ENCODE results near the gene UBASH3B.

The UBASH3B gene

GRCh38 chr11:122754553-122755322, 99.2 kb downstream of the UBASH3B start:
- Histone ChIP-seq H3K4me1 (ENCODE audit: insufficient read depth, low read length) (no peaks in the 10 kb centered on the region), H3K9ac (ENCODE audit: low read depth, low read length) (no peak overlapping the region), H3K36me3 (ENCODE audit: insufficient read depth, low read depth, low read length) (no peaks in the 10 kb centered on the region), H3K4me3 (ENCODE audit: low read length) (no peak overlapping the region), H3K27ac (ENCODE audit: low read length) (no peak overlapping the region), H3K9me3 (ENCODE audit: insufficient read depth, low read depth, low read length) (no peaks in the 10 kb centered on the region), H3K27me3 (ENCODE audit: insufficient read depth, low read length) (no peaks in the 10 kb centered on the region)

DNA sequence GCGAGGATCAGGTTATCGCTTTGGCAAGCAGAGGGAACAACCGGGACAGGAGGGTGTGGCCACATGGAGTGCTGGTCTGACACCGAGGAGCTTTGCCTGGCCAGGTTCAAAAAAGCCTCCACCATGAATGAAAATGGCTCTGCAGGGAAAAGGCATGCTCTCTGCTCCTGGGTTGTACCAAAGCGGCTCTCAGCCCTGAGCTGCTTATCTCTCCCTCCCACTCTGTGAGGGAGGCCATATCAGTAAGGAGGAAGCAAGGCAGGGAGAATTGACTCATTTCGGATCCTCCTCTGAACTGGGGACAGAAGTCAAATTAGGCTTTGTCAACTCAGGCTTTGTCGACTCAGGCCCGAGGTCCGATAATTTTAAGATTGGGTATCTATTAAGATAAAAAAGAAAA, 99.9 kb downstream of the UBASH3B start:
- Histone ChIP-seq H3K36me3 (ENCODE audit: insufficient read depth, low read depth, low read length) (no peaks in the 10 kb centered on the region), H3K4me1 (ENCODE audit: insufficient read depth, low read length) (no peaks in the 10 kb centered on the region), H3K27ac (ENCODE audit: low read length) (no peak overlapping the region), H3K9me3 (ENCODE audit: insufficient read depth, low read depth, low read length) (no peaks in the 10 kb centered on the region), H3K27me3 (ENCODE audit: insufficient read depth, low read length) (no peaks in the 10 kb centered on the region), H3K4me3 (ENCODE audit: low read length) (no peak overlapping the region), H3K9ac (ENCODE audit: low read depth, low read length) (no peak overlapping the region)

GRCh38 chr11:122755941-122756340, 100.4 kb downstream of the UBASH3B start:
- Histone ChIP-seq H3K4me3 (ENCODE audit: low read length) (no peak overlapping the region), H3K27me3 (ENCODE audit: insufficient read depth, low read length) (no peaks in the 10 kb centered on the region), H3K36me3 (ENCODE audit: insufficient read depth, low read depth, low read length) (no peaks in the 10 kb centered on the region), H3K27ac (ENCODE audit: low read length) (no peak overlapping the region), H3K4me1 (ENCODE audit: insufficient read depth, low read length) (no peaks in the 10 kb centered on the region), H3K9me3 (ENCODE audit: insufficient read depth, low read depth, low read length) (no peaks in the 10 kb centered on the region), H3K9ac (ENCODE audit: low read depth, low read length) (no peak overlapping the region)

- Histone ChIP-seq H3K4me1 (ENCODE audit: insufficient read depth, low read length) (no peaks in the 10 kb centered on the region), H3K36me3 (ENCODE audit: insufficient read depth, low read depth, low read length) (no peaks in the 10 kb centered on the region), H3K4me3 (ENCODE audit: low read length) (no peak overlapping the region), H3K27me3 (ENCODE audit: insufficient read depth, low read length) (no peaks in the 10 kb centered on the region), H3K27ac (ENCODE audit: low read length) (no peak overlapping the region), H3K9me3 (ENCODE audit: insufficient read depth, low read depth, low read length) (no peaks in the 10 kb centered on the region), H3K9ac (ENCODE audit: low read depth, low read length) (no peak overlapping the region)
Observed at GRCh38 chr11:122756417-122756816, 100.9 kb downstream of the UBASH3B start.

- Histone ChIP-seq H3K9ac (ENCODE audit: low read depth, low read length) (no peak overlapping the region), H3K9me3 (ENCODE audit: insufficient read depth, low read depth, low read length) (no peaks in the 10 kb centered on the region), H3K36me3 (ENCODE audit: insufficient read depth, low read depth, low read length) (no peaks in the 10 kb centered on the region), H3K4me1 (ENCODE audit: insufficient read depth, low read length) (no peaks in the 10 kb centered on the region), H3K4me3 (ENCODE audit: low read length) (no peak overlapping the region), H3K27me3 (ENCODE audit: insufficient read depth, low read length) (no peaks in the 10 kb centered on the region), H3K27ac (ENCODE audit: low read length) (no peak overlapping the region)
Observed at GRCh38 chr11:122757201-122757600, 101.7 kb downstream of the UBASH3B start.

- H3K9ac ChIP-seq (ENCODE audit: low read depth, low read length): no peak overlapping the region
- no peak overlapping the region for H3K27ac ChIP-seq (ENCODE audit: low read length)
Observed at GRCh38 chr11:122758339-122758738, 102.8 kb downstream of the UBASH3B start.

GRCh38 chr11:122758974-122759373, 103.5 kb downstream of the UBASH3B start:
- Histone ChIP-seq H3K36me3 (ENCODE audit: insufficient read depth, low read depth, low read length) (no peaks in the 10 kb centered on the region), H3K27ac (ENCODE audit: low read length) (no peak overlapping the region), H3K9me3 (ENCODE audit: insufficient read depth, low read depth, low read length) (no peaks in the 10 kb centered on the region), H3K9ac (ENCODE audit: low read depth, low read length) (no peak overlapping the region), H3K4me1 (ENCODE audit: insufficient read depth, low read length) (no peaks in the 10 kb centered on the region), H3K27me3 (ENCODE audit: insufficient read depth, low read length) (no peaks in the 10 kb centered on the region), H3K4me3 (ENCODE audit: low read length) (no peak overlapping the region)

More at GRCh38 chr11:122758339-122758738, 102.8 kb downstream of the UBASH3B start:
- Histone ChIP-seq H3K4me1 (ENCODE audit: insufficient read depth, low read length) (no peaks in the 10 kb centered on the region), H3K9me3 (ENCODE audit: insufficient read depth, low read depth, low read length) (no peaks in the 10 kb centered on the region), H3K27me3 (ENCODE audit: insufficient read depth, low read length) (no peaks in the 10 kb centered on the region), H3K36me3 (ENCODE audit: insufficient read depth, low read depth, low read length) (no peaks in the 10 kb centered on the region), H3K4me3 (ENCODE audit: low read length) (no peak overlapping the region)

DNA sequence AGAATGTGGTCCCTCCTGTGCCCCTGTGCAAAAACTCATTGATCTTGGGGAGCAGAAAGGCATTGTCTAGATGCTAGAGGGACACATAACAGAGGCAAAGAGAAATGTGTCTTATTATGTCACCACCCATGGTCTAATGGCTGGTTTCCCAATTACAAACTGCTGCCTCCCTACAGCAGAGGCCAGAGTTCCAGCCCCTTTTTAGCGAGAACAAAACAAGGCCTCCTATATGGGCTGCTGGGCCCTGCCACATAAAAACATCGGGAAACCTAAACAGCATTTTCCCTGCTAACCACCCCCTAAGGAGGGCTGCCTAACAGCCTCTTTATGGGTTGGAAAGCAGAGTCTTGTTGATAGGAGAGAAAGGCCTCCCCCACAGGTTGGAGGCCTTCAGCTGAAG, 107.6 kb downstream of the UBASH3B start:
- H3K9me3 ChIP-seq (ENCODE audit: insufficient read depth, low read depth, low read length): no peaks in the 10 kb centered on the region
- H3K4me1 ChIP-seq (ENCODE audit: insufficient read depth, low read length): no peaks in the 10 kb centered on the region
- H3K27ac ChIP-seq (ENCODE audit: low read length): no peak overlapping the region
- no peak overlapping the region for H3K9ac ChIP-seq (ENCODE audit: low read depth, low read length)
- H3K4me3 ChIP-seq (ENCODE audit: low read length): no peak overlapping the region
- no peaks in the 10 kb centered on the region for H3K27me3 ChIP-seq (ENCODE audit: insufficient read depth, low read length)
- no peaks in the 10 kb centered on the region for H3K36me3 ChIP-seq (ENCODE audit: insufficient read depth, low read depth, low read length)

GRCh38 chr11:122764371-122765090, 109.0 kb downstream of the UBASH3B start:
- Histone ChIP-seq H3K9me3 (ENCODE audit: insufficient read depth, low read depth, low read length) (no peaks in the 10 kb centered on the region), H3K27ac (ENCODE audit: low read length) (no peak overlapping the region), H3K9ac (ENCODE audit: low read depth, low read length) (no peak overlapping the region), H3K4me1 (ENCODE audit: insufficient read depth, low read length) (no peaks in the 10 kb centered on the region), H3K4me3 (ENCODE audit: low read length) (no peak overlapping the region), H3K27me3 (ENCODE audit: insufficient read depth, low read length) (no peaks in the 10 kb centered on the region), H3K36me3 (ENCODE audit: insufficient read depth, low read depth, low read length) (no peaks in the 10 kb centered on the region)

GRCh38 chr11:122765487-122766131, 110.1 kb downstream of the UBASH3B start:
- no peaks in the 10 kb centered on the region for H3K27me3 ChIP-seq (ENCODE audit: insufficient read depth, low read length)
- H3K36me3 ChIP-seq (ENCODE audit: insufficient read depth, low read depth, low read length): no peaks in the 10 kb centered on the region
- H3K9ac ChIP-seq (ENCODE audit: low read depth, low read length): no peak overlapping the region
- no peaks in the 10 kb centered on the region for H3K4me1 ChIP-seq (ENCODE audit: insufficient read depth, low read length)
- no peaks in the 10 kb centered on the region for H3K9me3 ChIP-seq (ENCODE audit: insufficient read depth, low read depth, low read length)
- no peak overlapping the region for H3K27ac ChIP-seq (ENCODE audit: low read length)
- no peak overlapping the region for H3K4me3 ChIP-seq (ENCODE audit: low read length)

DNA sequence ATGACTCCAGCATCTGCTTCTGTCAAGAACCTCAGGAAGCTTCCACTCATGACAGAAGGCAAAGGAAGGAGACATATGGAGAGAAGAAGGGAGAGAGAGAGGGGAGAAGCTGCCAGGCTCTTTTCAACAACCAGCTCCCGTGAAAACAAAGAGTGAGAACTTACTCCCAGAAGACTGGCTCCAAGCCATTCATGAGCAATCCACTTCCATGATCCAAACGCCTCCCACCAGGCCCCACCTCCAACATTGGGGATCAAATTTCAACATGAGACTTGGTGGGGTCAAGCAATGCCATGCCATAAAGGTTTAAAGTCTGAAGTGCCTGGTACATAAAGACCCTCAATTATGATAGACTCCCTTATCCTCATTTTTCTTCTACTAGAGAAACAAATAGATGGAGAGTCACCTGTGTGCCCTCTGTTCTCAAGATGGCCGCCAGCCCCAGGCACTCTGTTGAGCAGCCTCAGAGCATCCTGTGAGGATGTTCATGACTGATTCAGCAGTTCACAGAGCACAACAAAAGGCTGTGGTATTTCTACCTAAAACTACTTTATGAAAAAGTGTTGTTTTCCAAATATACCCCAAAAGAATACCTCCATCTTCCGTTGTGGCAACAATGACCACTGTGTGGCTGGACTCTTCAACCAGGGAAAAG, 113.7 kb downstream of the UBASH3B start:
- H3K36me3 ChIP-seq (ENCODE audit: insufficient read depth, low read depth, low read length): no peaks in the 10 kb centered on the region
- H3K27ac ChIP-seq (ENCODE audit: low read length): no peak overlapping the region
- H3K9me3 ChIP-seq (ENCODE audit: insufficient read depth, low read depth, low read length): no peaks in the 10 kb centered on the region
- no peak overlapping the region for H3K9ac ChIP-seq (ENCODE audit: low read depth, low read length)
- H3K27me3 ChIP-seq (ENCODE audit: insufficient read depth, low read length): no peaks in the 10 kb centered on the region
- H3K4me1 ChIP-seq (ENCODE audit: insufficient read depth, low read length): no peaks in the 10 kb centered on the region
- no peak overlapping the region for H3K4me3 ChIP-seq (ENCODE audit: low read length)
